ENCODE measurements around the gene LNX2. TPM values are rescaled to one million over a fixed set of nuclear protein-coding genes. Genes with fewer than 3 reads are reported as not detected.
"Not testable (repeated sequence)": the region's sequence is repeated elsewhere in the genome, so short reads cannot be mapped to it uniquely, and the experiment has no call there.

The LNX2 gene
- total RNA-seq, 1 donor from 2014 or later: 10.6 TPM

GRCh38 chr13:27637289-27637626, 16.9 kb upstream of the LNX2 start:
- no peak for DNase-seq (ENCODE audit: low read depth, low spot score)

- DNase-seq (ENCODE audit: low read depth, low spot score): no peak
Observed at GRCh38 chr13:27636589-27637288, 16.4 kb upstream of the LNX2 start.

- no peak for DNase-seq (ENCODE audit: low read depth, low spot score)
Observed at GRCh38 chr13:27635266-27635665, 14.9 kb upstream of the LNX2 start.

- DNase-seq (ENCODE audit: low read depth, low spot score): no peak
Observed at GRCh38 chr13:27634791-27635190, 14.5 kb upstream of the LNX2 start.

GRCh38 chr13:27634231-27634630, 13.9 kb upstream of the LNX2 start:
- DNase-seq (ENCODE audit: low read depth, low spot score): no peak

GRCh38 chr13:27632648-27633047, 12.3 kb upstream of the LNX2 start:
- DNase-seq (ENCODE audit: low read depth, low spot score): no peak

- no peak for DNase-seq (ENCODE audit: low read depth, low spot score)
Observed at GRCh38 chr13:27632214-27632613, 11.9 kb upstream of the LNX2 start.

- no peak for DNase-seq (ENCODE audit: low read depth, low spot score)
Observed at GRCh38 chr13:27631665-27632064, 11.3 kb upstream of the LNX2 start.

GRCh38 chr13:27631156-27631555, 10.8 kb upstream of the LNX2 start:
- no peak for DNase-seq (ENCODE audit: low read depth, low spot score)

- not testable (repeated sequence) for DNase-seq (ENCODE audit: low read depth, low spot score)
Observed at GRCh38 chr13:27628766-27629165, 8.4 kb upstream of the LNX2 start.

- DNase-seq (ENCODE audit: low read depth, low spot score): no peak
Observed at GRCh38 chr13:27628081-27628480, 7.8 kb upstream of the LNX2 start.

- DNase-seq (ENCODE audit: low read depth, low spot score): no peak
Observed at GRCh38 chr13:27627380-27627779, 7.1 kb upstream of the LNX2 start.

GRCh38 chr13:27625839-27626238, 5.5 kb upstream of the LNX2 start:
- DNase-seq (ENCODE audit: low read depth, low spot score): no peak

- DNase-seq (ENCODE audit: low read depth, low spot score): no peak
Observed at GRCh38 chr13:27624071-27624470, 3.7 kb upstream of the LNX2 start.

- DNase-seq (ENCODE audit: low read depth, low spot score): no peak
Observed at GRCh38 chr13:27622881-27623280, 2.6 kb upstream of the LNX2 start.

- DNase-seq (ENCODE audit: low read depth, low spot score): no peak
Observed at GRCh38 chr13:27622102-27622820, 1.9 kb upstream of the LNX2 start.

GRCh38 chr13:27621366-27622101, 1.2 kb upstream of the LNX2 start, which contains the start of gene POLR1D:
Gene POLR1D (plus strand): TSS chr13:27621892. CDS start chr13:27621984, 92 bp downstream.
- DNase-seq (ENCODE audit: low read depth, low spot score): no peak

GRCh38 chr13:27621116-27621365, 712 bp upstream of the LNX2 start:
- no peak for DNase-seq (ENCODE audit: low read depth, low spot score)

- no peak for DNase-seq (ENCODE audit: low read depth, low spot score)
Observed at GRCh38 chr13:27619728-27620376, 477 bp downstream of the LNX2 start.

- DNase-seq (ENCODE audit: low read depth, low spot score): no peak
Observed at GRCh38 chr13:27619093-27619727, 1.1 kb downstream of the LNX2 start.

- no peak for DNase-seq (ENCODE audit: low read depth, low spot score)
Observed at GRCh38 chr13:27617881-27618321, 2.4 kb downstream of the LNX2 start.

- DNase-seq (ENCODE audit: low read depth, low spot score): no peak
Observed at GRCh38 chr13:27613628-27614027, 6.7 kb downstream of the LNX2 start.
